Liver (tissue), 9 donors: ENCODE data around the gene MED25. TPM values are rescaled to one million over a fixed set of nuclear protein-coding genes. Genes with fewer than 3 reads are reported as not detected.

Source experiments
- DNase-seq: peaks from one replicate; pipeline ENCODE4 v3.0.0-alpha.2; 2017; ENCODE audit warnings: low spot score
- H3K27ac ChIP-seq, 2 donors: one replicate each; pipeline ENCODE4 v1.7.0; 2013; ENCODE audit warnings: inconsistent platforms in 2 of 2, low read length in 2 of 2, control low read depth in 1 of 2, low read depth in 1 of 2, mild to moderate bottlenecking in 1 of 2
- H3K27me3 ChIP-seq, 4 donors: one replicate each; pipeline versions ENCODE4 v1.6.1 to v1.7.0; 2013; ENCODE audit warnings: low read length in 3 of 4, inconsistent platforms in 1 of 4, mild to moderate bottlenecking in 1 of 4, moderate library complexity in 1 of 4; ENCODE audit not compliant: control insufficient read depth in 4 of 4, insufficient read depth in 4 of 4
- H3K36me3 ChIP-seq, 4 donors: one replicate each; pipeline versions ENCODE4 v1.6.1 to v1.7.0; 2013; ENCODE audit warnings: low read length in 3 of 4, mild to moderate bottlenecking in 3 of 4, low read depth in 1 of 4, moderate library complexity in 1 of 4; ENCODE audit not compliant: control insufficient read depth in 4 of 4, insufficient read depth in 3 of 4
- H3K4me1 ChIP-seq, 4 donors: one replicate each; pipeline versions ENCODE4 v1.6.1 to v1.7.0; 2013; ENCODE audit warnings: low read length in 3 of 4, mild to moderate bottlenecking in 3 of 4, moderate library complexity in 1 of 4; ENCODE audit not compliant: control insufficient read depth in 4 of 4, insufficient read depth in 4 of 4
- H3K4me3 ChIP-seq, 3 donors: one replicate each; pipeline versions ENCODE4 v1.6.1 to v1.7.0; 2013; ENCODE audit warnings: low read length in 3 of 3, control low read depth in 1 of 3, low read depth in 1 of 3, mild to moderate bottlenecking in 1 of 3
- H3K9ac ChIP-seq, 2 donors: one replicate each; pipeline ENCODE4 v1.7.0; 2013; ENCODE audit warnings: low read length in 2 of 2, mild to moderate bottlenecking in 2 of 2, moderate library complexity in 2 of 2, control low read depth in 1 of 2, low read depth in 1 of 2
- H3K9me3 ChIP-seq, 4 donors: one replicate each; pipeline versions ENCODE4 v1.6.1 to v1.7.0; 2013; ENCODE audit warnings: low read length in 3 of 4; ENCODE audit not compliant: control insufficient read depth in 4 of 4
- FOXA1 ChIP-seq: IDR thresholded peaks from 2 replicates; pipeline ENCODE4 v1.6.1; 2016; ENCODE audit warnings: antibody characterized with exemption
- FOXA2 ChIP-seq: IDR thresholded peaks from 2 replicates; pipeline ENCODE4 v1.6.1; 2016; ENCODE audit warnings: antibody characterized with exemption
- GABPA ChIP-seq, 2 donors: IDR thresholded peaks in 1 of 2; conservative IDR thresholded peaks in 1 of 2; 2 replicates each; pipeline ENCODE4 v1.6.1; 2016; ENCODE audit warnings: antibody characterized with exemption in 2 of 2, mild to moderate bottlenecking in 1 of 2, moderate library complexity in 1 of 2
- HNF4A ChIP-seq, 2 donors: conservative IDR thresholded peaks; 2 replicates each; pipeline ENCODE4 v1.6.1; 2016; ENCODE audit warnings: antibody characterized with exemption in 2 of 2, mild to moderate bottlenecking in 2 of 2
- HNF4G ChIP-seq: IDR thresholded peaks from 2 replicates; pipeline ENCODE4 v1.6.1; 2016; ENCODE audit warnings: antibody characterized with exemption
- JUND ChIP-seq, 2 donors: IDR thresholded peaks; 2 replicates each; pipeline ENCODE4 v1.6.1; 2016; ENCODE audit warnings: antibody characterized with exemption in 2 of 2
- NR2F2 ChIP-seq: IDR thresholded peaks from 2 replicates; pipeline ENCODE4 v1.6.1; 2016; ENCODE audit warnings: antibody characterized with exemption
- RAD21 ChIP-seq, 2 donors: IDR thresholded peaks; 2 replicates each; pipeline ENCODE4 v1.6.1; 2016; ENCODE audit warnings: antibody characterized with exemption in 2 of 2, mild to moderate bottlenecking in 2 of 2
- RXRA ChIP-seq, 2 donors: IDR thresholded peaks; 2 replicates each; pipeline ENCODE4 v1.6.1; 2017 to 2018; ENCODE audit warnings: antibody characterized with exemption in 2 of 2, mild to moderate bottlenecking in 1 of 2
- SP1 ChIP-seq: IDR thresholded peaks from 2 replicates; pipeline ENCODE4 v1.6.1; 2018; ENCODE audit warnings: antibody characterized with exemption, mild to moderate bottlenecking
- TAF1 ChIP-seq: conservative IDR thresholded peaks from 2 replicates; pipeline ENCODE4 v1.6.1; 2016; ENCODE audit warnings: antibody characterized with exemption, mild to moderate bottlenecking
- YY1 ChIP-seq: IDR thresholded peaks from 2 replicates; pipeline ENCODE4 v1.6.1; 2016; ENCODE audit warnings: antibody characterized with exemption, mild to moderate bottlenecking
- WGBS: extraction: QIAGEN DNeasy Blood & Tissue Kit; methylation state at CpG from one replicate; pipeline ENCODE4 v1.1.7; 2013; 5-methylcytosine and 5-hydroxymethylcytosine counted together
- polyA plus RNA-seq, 2 donors: library from polyadenylated mRNA; stranded (reverse) in 1 of 2; unstranded in 1 of 2; fragments of 200-250 nt in 1 of 2; fragments of >200 nt in 1 of 2; fragmentation: Nextera tagmentation in 1 of 2; extraction: Ambion mirVana in 1 of 2; gene quantifications; one replicate each; pipeline versions ENCODE4 v1.2.1 to v1.2.3, GENCODE V29; 2013 to 2015
- total RNA-seq, 2 donors: library from RNA; depleted of rRNA; stranded (reverse); fragments of >200 nt; gene quantifications; one replicate each; pipeline ENCODE4 v1.2.3, GENCODE V29; 2014
- TF ChIP-seq, protein P1 (sequence below): fragments of 150-350 bp; IDR thresholded peaks from 2 replicates; pipeline ENCODE4 v1.5.1; 2017; ENCODE audit warnings: improper control_type of control experiment, low read depth, low read length; ENCODE audit not compliant: missing input control
- TF ChIP-seq, protein P2 (sequence below): IDR thresholded peaks from 2 replicates; pipeline ENCODE4 v1.6.1; 2016; ENCODE audit warnings: antibody characterized with exemption, mild to moderate bottlenecking
- TF ChIP-seq, protein P3 (sequence below): IDR thresholded peaks from 2 replicates; pipeline ENCODE4 v1.6.1; 2016; ENCODE audit warnings: antibody characterized with exemption
- TF ChIP-seq, protein P4 (sequence below): IDR thresholded peaks from 2 replicates; pipeline ENCODE4 v1.6.1; 2016; ENCODE audit warnings: antibody characterized with exemption
- donor health status: healthy.
- donor health status: healthy.
- donor health status: healthy.
- donor health status: healthy.
- donor health status: healthy.

Gene MED25
- total and polyA plus RNA-seq, 4 donors: 4.7 to 24.1 (median 9.6) TPM

DNA sequence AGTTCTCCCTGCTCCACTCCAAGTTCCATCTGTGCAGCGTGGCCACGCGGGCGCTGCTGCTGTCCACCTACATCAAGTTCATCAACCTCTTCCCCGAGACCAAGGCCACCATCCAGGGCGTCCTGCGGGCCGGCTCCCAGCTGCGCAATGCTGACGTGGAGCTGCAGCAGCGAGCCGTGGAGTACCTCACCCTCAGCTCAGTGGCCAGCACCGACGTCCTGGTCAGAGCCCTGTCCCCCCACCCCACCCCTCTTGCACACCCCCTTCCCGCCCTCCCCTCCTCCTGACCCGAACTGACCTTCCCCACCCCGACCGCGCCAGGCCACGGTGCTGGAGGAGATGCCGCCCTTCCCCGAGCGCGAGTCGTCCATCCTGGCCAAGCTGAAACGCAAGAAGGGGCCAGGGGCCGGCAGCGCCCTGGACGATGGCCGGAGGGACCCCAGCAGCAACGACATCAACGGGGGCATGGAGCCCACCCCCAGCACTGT is 16.6 kb upstream of the MED25 start:
- Histone ChIP-seq H3K27me3 (no peaks in the 10 kb centered on the region), H3K4me3 (no peak overlapping the region), H3K36me3 (peaks cover 27 to 80% (median 44%) of the 10 kb centered on the region in 4 donors), H3K4me1 (no peaks in the 10 kb centered on the region), H3K9me3 (no peaks in the 10 kb centered on the region), H3K9ac (no peak overlapping the region), H3K27ac (peak overlapping the region in 1 of 2 donors; percentile 41)
- WGBS: 89% methylated on average over 32 of the region's 32 CpGs
- TF ChIP-seq HNF4A (conservative IDR thresholded peaks at IDR 0.05) (no peak), RXRA (IDR thresholded peaks at IDR 0.05) (no peak)
- no peak for DNase-seq

DNA sequence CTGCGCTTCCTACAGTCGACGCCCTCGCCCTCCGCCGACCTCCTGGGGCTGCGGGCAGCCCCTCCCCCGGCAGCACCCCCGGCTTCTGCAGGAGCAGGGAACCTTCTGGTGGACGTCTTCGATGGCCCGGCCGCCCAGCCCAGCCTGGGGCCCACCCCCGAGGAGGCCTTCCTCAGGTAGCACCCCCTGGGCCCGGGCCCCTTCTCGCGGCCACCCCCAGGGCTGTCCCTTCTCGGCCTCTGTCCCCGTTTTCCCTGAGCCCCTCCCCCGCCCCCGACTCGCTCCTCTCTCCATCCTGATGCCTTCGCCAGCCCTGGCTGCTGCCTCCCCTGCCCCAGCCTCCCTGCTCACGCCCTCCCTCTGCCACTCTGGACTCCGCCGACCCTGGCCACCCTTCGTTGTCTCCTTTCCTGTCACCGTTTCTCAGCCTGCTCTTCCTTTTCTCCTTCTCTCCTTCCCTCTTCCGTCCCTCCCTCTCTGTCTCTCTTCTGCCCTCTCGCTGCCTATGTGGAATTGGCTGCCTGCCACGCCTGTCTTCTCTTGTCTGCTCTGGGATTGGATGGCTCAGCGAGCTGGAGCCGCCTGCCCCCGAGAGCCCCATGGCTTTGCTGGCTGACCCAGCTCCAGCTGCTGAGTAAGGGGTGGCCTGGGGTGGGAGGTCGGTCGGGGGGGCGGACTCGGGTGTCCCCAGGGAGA is 16.0 kb upstream of the MED25 start:
- DNase-seq: peak; percentile 64
- Histone ChIP-seq H3K27ac (peak overlapping the region in 1 of 2 donors; percentile 41), H3K27me3 (no peaks in the 10 kb centered on the region), H3K4me3 (no peak overlapping the region), H3K4me1 (peaks cover 0 to 2% (median 0%) of the 10 kb centered on the region in 4 donors), H3K36me3 (peaks cover 26 to 75% (median 40%) of the 10 kb centered on the region in 4 donors), H3K9ac (no peak overlapping the region), H3K9me3 (no peaks in the 10 kb centered on the region)
- TF ChIP-seq YY1: no peak
- TF ChIP-seq, protein P1, sequence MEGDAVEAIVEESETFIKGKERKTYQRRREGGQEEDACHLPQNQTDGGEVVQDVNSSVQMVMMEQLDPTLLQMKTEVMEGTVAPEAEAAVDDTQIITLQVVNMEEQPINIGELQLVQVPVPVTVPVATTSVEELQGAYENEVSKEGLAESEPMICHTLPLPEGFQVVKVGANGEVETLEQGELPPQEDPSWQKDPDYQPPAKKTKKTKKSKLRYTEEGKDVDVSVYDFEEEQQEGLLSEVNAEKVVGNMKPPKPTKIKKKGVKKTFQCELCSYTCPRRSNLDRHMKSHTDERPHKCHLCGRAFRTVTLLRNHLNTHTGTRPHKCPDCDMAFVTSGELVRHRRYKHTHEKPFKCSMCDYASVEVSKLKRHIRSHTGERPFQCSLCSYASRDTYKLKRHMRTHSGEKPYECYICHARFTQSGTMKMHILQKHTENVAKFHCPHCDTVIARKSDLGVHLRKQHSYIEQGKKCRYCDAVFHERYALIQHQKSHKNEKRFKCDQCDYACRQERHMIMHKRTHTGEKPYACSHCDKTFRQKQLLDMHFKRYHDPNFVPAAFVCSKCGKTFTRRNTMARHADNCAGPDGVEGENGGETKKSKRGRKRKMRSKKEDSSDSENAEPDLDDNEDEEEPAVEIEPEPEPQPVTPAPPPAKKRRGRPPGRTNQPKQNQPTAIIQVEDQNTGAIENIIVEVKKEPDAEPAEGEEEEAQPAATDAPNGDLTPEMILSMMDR: no peak
- TF ChIP-seq RXRA (IDR thresholded peaks at IDR 0.05): no peak
- no peak for TF ChIP-seq HNF4A (conservative IDR thresholded peaks at IDR 0.05)
- TF ChIP-seq, protein P2, sequence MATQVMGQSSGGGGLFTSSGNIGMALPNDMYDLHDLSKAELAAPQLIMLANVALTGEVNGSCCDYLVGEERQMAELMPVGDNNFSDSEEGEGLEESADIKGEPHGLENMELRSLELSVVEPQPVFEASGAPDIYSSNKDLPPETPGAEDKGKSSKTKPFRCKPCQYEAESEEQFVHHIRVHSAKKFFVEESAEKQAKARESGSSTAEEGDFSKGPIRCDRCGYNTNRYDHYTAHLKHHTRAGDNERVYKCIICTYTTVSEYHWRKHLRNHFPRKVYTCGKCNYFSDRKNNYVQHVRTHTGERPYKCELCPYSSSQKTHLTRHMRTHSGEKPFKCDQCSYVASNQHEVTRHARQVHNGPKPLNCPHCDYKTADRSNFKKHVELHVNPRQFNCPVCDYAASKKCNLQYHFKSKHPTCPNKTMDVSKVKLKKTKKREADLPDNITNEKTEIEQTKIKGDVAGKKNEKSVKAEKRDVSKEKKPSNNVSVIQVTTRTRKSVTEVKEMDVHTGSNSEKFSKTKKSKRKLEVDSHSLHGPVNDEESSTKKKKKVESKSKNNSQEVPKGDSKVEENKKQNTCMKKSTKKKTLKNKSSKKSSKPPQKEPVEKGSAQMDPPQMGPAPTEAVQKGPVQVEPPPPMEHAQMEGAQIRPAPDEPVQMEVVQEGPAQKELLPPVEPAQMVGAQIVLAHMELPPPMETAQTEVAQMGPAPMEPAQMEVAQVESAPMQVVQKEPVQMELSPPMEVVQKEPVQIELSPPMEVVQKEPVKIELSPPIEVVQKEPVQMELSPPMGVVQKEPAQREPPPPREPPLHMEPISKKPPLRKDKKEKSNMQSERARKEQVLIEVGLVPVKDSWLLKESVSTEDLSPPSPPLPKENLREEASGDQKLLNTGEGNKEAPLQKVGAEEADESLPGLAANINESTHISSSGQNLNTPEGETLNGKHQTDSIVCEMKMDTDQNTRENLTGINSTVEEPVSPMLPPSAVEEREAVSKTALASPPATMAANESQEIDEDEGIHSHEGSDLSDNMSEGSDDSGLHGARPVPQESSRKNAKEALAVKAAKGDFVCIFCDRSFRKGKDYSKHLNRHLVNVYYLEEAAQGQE: no peak
- no peak for TF ChIP-seq GABPA (IDR thresholded peaks at IDR 0.05 in 1 of 2, conservative IDR thresholded peaks at IDR 0.05 in 1 of 2)
- TF ChIP-seq FOXA2: no peak
- 78% methylated on average over 37 of the region's 38 CpGs for WGBS

DNA sequence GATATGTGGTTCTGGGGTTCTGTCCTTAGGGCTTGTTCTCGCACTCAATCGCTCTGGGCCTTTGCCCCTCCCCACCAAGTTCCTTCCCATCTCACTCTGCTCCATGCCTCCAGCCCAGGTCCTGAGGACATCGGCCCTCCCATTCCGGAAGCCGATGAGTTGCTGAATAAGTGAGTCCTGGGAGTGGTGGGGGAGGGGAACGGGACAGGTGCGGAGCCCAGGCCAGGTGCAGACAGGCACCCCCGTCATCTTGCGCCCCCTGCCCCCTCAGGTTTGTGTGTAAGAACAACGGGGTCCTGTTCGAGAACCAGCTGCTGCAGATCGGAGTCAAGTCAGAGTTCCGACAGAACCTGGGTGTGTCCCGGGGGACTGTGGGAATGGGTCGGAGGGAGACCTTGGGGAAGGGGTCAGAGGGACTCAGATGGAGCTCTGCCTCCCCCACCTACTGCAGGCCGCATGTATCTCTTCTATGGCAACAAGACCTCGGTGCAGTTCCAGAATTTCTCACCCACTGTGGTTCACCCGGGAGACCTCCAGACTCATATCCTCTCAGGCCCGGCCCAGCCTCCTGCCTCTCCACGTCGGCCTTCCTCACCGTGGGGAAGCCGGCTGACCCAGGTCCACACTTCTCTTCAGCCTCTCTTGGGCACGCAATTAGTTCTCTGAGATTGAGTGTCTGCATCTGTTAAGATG is 15.1 kb upstream of the MED25 start:
- H3K27ac ChIP-seq: peak overlapping the region in 1 of 2 donors; percentile 20
- H3K36me3 ChIP-seq: peaks cover 23 to 72% (median 41%) of the 10 kb centered on the region in 4 donors
- no peaks in the 10 kb centered on the region for H3K9me3 ChIP-seq
- no peaks in the 10 kb centered on the region for H3K27me3 ChIP-seq
- no peak overlapping the region for H3K4me3 ChIP-seq
- WGBS: 90% methylated on average over 24 of the region's 24 CpGs
- H3K4me1 ChIP-seq: peaks cover 0 to 2% (median 0%) of the 10 kb centered on the region in 4 donors
- DNase-seq: no peak
- TF ChIP-seq JUND (IDR thresholded peaks at IDR 0.05) (no peak), SP1 (no peak), RAD21 (IDR thresholded peaks at IDR 0.05) (no peak), RXRA (IDR thresholded peaks at IDR 0.05) (no peak), HNF4G (no peak), NR2F2 (no peak), FOXA1 (no peak), TAF1 (no peak)
- TF ChIP-seq, protein P3, sequence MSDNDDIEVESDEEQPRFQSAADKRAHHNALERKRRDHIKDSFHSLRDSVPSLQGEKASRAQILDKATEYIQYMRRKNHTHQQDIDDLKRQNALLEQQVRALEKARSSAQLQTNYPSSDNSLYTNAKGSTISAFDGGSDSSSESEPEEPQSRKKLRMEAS: no peak
- TF ChIP-seq, protein P4, sequence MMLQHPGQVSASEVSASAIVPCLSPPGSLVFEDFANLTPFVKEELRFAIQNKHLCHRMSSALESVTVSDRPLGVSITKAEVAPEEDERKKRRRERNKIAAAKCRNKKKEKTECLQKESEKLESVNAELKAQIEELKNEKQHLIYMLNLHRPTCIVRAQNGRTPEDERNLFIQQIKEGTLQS: no peak
- H3K9ac ChIP-seq: no peak overlapping the region
